GM18517 (cell line): ENCODE data around the gene LOXL3.

ENCODE experiments used
- ATAC-seq: cut with Tn5 transposase; IDR thresholded peaks from one replicate; pipeline ENCODE4 v1.9.1; 2021; ENCODE audit warnings: mild to moderate bottlenecking, moderate library complexity; ENCODE audit not compliant: unreplicated experiment

The LOXL3 gene

GRCh38 chr2:74551942-74552913 is 1.5 kb downstream of the LOXL3 start:
- no peak for ATAC-seq

GRCh38 chr2:74551530-74551929 is 2.2 kb downstream of the LOXL3 start:
- ATAC-seq, result no peak

GRCh38 chr2:74550231-74550630 is 3.5 kb downstream of the LOXL3 start:
- ATAC-seq, result no peak

GRCh38 chr2:74548900-74549826 is 4.6 kb downstream of the LOXL3 start:
- ATAC-seq, result no peak

- no peak for ATAC-seq
Observed at GRCh38 chr2:74548285-74548899, 5.3 kb downstream of the LOXL3 start.

- no peak for ATAC-seq
Observed at GRCh38 chr2:74546004-74546403, 7.7 kb downstream of the LOXL3 start.

GRCh38 chr2:74544634-74545033 is 9.1 kb downstream of the LOXL3 start:
- ATAC-seq, result no peak

GRCh38 chr2:74542978-74543377 is 10.8 kb downstream of the LOXL3 start:
- ATAC-seq, result no peak

- no peak for ATAC-seq
Observed at GRCh38 chr2:74540291-74540690, 13.5 kb downstream of the LOXL3 start.

- no peak for ATAC-seq
Observed at GRCh38 chr2:74538881-74539339, 14.8 kb downstream of the LOXL3 start.

GRCh38 chr2:74537140-74537539 is 16.6 kb downstream of the LOXL3 start:
- no peak for ATAC-seq

- no peak for ATAC-seq
Observed at GRCh38 chr2:74536166-74536950, 17.4 kb downstream of the LOXL3 start.

GRCh38 chr2:74535440-74535965 is 18.2 kb downstream of the LOXL3 start:
- ATAC-seq, result no peak

GRCh38 chr2:74534411-74534810 is 19.3 kb downstream of the LOXL3 start:
- ATAC-seq, result no peak

- ATAC-seq, result no peak
Observed at GRCh38 chr2:74533464-74533863, 20.3 kb downstream of the LOXL3 start.

GRCh38 chr2:74532222-74532621 is 21.5 kb downstream of the LOXL3 start:
- no peak for ATAC-seq

GRCh38 chr2:74531666-74532065 is 22.1 kb downstream of the LOXL3 start:
- no peak for ATAC-seq

GRCh38 chr2:74530239-74531187 is 23.2 kb downstream of the LOXL3 start:
- no peak for ATAC-seq
